ENCODE data around the gene CRYGS. TPM values are rescaled to one million over a fixed set of nuclear protein-coding genes. Genes with fewer than 3 reads are reported as not detected.

The CRYGS gene
- total RNA-seq, 1 donor from 2014 or later: 1.8 TPM

DNA sequence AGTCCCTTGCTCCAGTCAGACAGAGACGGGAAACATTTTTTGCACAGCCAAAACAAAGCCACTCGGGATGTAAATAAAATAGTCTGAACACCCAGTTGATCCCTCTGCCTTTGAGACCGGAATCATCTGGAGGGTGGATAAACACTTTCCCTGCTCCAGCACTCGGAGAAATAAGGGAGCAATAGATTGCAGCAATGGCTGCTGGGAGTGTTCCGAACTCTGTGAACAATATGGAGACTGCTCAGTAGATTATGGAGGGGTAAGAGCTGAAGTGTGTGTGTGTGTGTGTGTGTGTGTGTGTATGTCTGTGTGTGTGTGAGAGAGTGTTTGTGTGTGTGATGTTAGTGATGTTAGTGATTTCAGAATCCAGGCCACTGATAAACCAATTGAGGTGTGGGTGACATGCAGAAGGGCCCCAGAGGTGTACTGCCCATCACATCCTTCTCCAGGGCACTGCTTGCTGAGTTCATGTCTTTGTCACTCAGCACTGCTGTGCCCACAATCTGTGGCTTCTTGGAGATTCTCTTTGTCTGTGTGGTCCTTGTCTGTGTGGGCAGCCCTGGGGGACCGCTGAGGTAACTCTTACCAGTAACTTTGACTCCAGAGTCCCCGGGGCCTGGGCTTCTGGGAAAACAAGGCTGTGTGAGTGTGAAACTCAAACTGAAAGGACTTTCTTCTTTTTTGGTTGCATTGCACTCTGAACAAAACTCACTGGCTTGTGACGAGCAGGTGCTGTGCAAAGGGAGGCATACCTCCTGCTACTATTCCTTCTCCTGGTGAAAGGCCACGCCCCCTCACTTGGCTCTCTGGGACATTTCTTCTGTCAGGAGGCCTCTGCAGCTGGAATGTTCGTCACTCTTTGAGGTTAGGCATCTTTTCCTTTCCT, 23.0 kb downstream of the CRYGS start:
- TF ChIP-seq, protein P1, sequence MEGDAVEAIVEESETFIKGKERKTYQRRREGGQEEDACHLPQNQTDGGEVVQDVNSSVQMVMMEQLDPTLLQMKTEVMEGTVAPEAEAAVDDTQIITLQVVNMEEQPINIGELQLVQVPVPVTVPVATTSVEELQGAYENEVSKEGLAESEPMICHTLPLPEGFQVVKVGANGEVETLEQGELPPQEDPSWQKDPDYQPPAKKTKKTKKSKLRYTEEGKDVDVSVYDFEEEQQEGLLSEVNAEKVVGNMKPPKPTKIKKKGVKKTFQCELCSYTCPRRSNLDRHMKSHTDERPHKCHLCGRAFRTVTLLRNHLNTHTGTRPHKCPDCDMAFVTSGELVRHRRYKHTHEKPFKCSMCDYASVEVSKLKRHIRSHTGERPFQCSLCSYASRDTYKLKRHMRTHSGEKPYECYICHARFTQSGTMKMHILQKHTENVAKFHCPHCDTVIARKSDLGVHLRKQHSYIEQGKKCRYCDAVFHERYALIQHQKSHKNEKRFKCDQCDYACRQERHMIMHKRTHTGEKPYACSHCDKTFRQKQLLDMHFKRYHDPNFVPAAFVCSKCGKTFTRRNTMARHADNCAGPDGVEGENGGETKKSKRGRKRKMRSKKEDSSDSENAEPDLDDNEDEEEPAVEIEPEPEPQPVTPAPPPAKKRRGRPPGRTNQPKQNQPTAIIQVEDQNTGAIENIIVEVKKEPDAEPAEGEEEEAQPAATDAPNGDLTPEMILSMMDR (IDR thresholded peaks at IDR 0.05; ENCODE audit: insufficient read depth, low read length, poor library complexity, severe bottlenecking): no peak
- Histone ChIP-seq H3K27me3 (ENCODE audit: control insufficient read depth, insufficient read depth, low read length) (peaks cover 5% of the 10 kb centered on the region), H3K36me3 (ENCODE audit: control insufficient read depth, insufficient read depth, low read length) (no peaks in the 10 kb centered on the region), H3K4me3 (ENCODE audit: low read depth, low read length) (no peak overlapping the region)
- DNase-seq (ENCODE audit: low read depth): no peak

GRCh38 chr3:186520431-186520830, 23.7 kb downstream of the CRYGS start:
- no peaks in the 10 kb centered on the region for H3K36me3 ChIP-seq (ENCODE audit: control insufficient read depth, insufficient read depth, low read length)
- H3K4me3 ChIP-seq (ENCODE audit: low read depth, low read length): no peak overlapping the region
- TF ChIP-seq, protein P1 (IDR thresholded peaks at IDR 0.05; ENCODE audit: insufficient read depth, low read length, poor library complexity, severe bottlenecking): no peak
- peaks cover 5% of the 10 kb centered on the region for H3K27me3 ChIP-seq (ENCODE audit: control insufficient read depth, insufficient read depth, low read length)
- no peak for DNase-seq (ENCODE audit: low read depth)

DNA sequence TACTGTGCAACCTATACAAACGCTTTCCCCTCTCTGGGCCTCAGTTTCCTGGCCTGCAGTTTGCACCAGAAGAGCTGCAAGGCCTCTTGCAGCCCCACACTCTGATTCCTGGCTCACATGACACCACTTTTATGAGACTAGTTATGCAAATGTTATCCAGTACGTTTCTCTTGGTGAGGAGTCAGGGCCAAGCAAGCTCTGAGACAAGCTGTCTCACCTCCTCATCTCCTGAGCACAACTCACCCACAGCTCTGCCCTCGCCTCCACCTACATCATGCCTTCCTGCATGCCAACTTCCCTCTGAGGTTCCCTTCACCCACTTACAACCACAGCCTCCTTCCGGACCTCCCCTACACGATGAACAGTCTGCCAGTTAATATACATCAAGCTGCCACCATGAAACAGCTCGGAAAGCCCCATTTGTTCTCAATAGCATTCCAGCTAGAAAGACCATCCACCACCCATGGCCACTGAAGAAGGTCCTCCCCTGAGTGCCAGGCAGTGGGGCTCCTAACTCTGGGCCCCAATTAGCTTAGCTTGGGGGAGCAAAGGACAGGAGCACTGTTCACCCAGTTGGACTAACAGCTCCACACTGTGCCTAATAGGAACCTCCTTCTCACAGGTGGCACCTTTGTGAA, 25.0 kb downstream of the CRYGS start:
- TF ChIP-seq, protein P1 (IDR thresholded peaks at IDR 0.05; ENCODE audit: insufficient read depth, low read length, poor library complexity, severe bottlenecking): no peak
- H3K27me3 ChIP-seq (ENCODE audit: control insufficient read depth, insufficient read depth, low read length): peaks cover 5% of the 10 kb centered on the region

DNA sequence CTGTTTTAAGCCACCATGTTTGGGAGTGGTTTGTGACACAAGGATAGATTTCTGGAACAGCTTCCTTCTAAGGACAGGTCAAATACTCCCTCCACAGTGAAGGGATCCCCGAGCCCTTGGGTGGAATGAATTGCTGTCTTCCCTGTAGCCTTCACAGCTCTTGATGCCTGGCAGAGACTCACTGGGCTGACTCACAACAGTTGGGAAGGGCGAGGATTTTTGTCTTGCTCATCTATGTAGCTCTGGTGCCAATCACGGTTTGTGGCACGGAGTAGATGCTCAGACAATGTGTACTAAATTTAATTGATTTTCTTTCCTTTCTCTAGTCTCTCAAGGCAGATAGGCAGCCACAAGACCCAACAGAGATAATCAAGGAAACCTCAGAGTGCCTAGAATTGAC, 27.0 kb downstream of the CRYGS start:
- DNase-seq (ENCODE audit: low read depth): no peak
- Histone ChIP-seq H3K4me3 (ENCODE audit: low read depth, low read length) (no peak overlapping the region), H3K27me3 (ENCODE audit: control insufficient read depth, insufficient read depth, low read length) (peaks cover 5% of the 10 kb centered on the region), H3K36me3 (ENCODE audit: control insufficient read depth, insufficient read depth, low read length) (no peaks in the 10 kb centered on the region)
- TF ChIP-seq, protein P1 (IDR thresholded peaks at IDR 0.05; ENCODE audit: insufficient read depth, low read length, poor library complexity, severe bottlenecking): no peak

More for the DNA sequence above, 25.0 kb downstream of the CRYGS start:
- Histone ChIP-seq H3K36me3 (ENCODE audit: control insufficient read depth, insufficient read depth, low read length) (no peaks in the 10 kb centered on the region), H3K4me3 (ENCODE audit: low read depth, low read length) (no peak overlapping the region)
- no peak for DNase-seq (ENCODE audit: low read depth)

- Histone ChIP-seq H3K27me3 (ENCODE audit: control insufficient read depth, insufficient read depth, low read length) (peaks cover 5% of the 10 kb centered on the region), H3K36me3 (ENCODE audit: control insufficient read depth, insufficient read depth, low read length) (no peaks in the 10 kb centered on the region), H3K4me3 (ENCODE audit: low read depth, low read length) (no peak overlapping the region)
- TF ChIP-seq, protein P1 (IDR thresholded peaks at IDR 0.05; ENCODE audit: insufficient read depth, low read length, poor library complexity, severe bottlenecking): no peak
- DNase-seq (ENCODE audit: low read depth): no peak
Observed at GRCh38 chr3:186516646-186517045, 27.5 kb downstream of the CRYGS start.
